HG03135 (cell line): ENCODE results near the gene LCAT.
"Not testable (repeated sequence)": the region's sequence is repeated elsewhere in the genome, so short reads cannot be mapped to it uniquely, and the experiment has no call there.

Experiments used
- ATAC-seq: cut with Tn5 transposase; IDR thresholded peaks from one replicate; pipeline ENCODE4 v1.9.1; 2021; ENCODE audit warnings: mild to moderate bottlenecking, moderate library complexity; ENCODE audit not compliant: unreplicated experiment

The LCAT gene

GRCh38 chr16:67933805-67934204 is 10.1 kb downstream of the LCAT start:
- ATAC-seq = no peak

DNA sequence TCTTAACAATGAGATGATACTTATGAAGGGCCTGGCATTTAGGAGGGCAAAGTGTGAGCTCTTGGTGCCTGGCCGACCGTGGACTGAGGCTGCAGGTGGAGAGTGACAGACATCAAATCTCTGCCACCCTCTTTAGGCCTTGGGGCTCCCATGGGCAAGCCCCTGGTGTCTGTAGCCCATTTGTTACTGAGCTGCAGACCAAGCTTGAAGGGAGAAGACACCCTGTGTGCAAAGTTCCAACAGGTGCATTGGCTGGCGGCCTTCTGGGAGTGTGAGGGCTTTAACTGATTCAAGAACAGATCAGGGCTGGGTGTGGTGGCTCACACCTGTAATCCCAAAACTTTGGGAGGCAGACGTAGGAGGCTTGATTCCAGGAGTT is 11.5 kb downstream of the LCAT start:
- no peak for ATAC-seq

DNA sequence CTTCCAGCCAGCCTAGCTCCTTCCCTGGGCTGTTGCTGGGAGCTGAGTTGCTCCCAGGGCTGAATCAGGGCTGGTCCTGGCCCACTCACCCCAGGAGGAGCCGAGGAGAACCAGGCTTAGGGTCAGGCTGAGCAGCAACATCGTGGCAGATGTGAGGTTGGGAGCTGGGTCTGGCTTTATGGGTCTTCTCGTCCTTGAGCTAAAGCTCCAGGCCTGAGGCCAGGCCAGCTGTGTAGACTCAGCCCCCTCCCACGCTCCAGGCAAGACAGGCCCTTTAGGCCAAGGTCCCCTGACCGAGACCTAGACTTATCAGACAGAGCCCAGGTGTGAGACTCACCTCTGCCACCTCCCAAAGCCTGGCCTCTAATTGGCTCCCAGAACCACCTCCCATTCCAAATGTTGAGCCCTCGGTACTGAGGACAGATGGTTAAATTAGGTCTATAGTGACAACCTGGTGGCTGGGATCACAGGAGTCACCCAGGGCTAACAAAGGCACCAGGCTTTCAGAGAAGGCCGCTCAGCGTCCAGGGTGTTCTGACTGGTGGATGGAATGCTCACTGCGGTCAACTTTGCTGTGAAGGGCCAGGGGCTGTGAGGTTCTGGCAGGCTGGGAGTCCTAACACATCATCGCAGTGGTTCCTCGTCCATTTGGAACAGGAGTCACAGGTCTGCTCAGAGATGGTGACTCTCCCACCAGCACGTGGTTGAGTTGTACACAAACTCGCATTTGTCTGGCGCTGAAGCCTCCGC is 12.0 kb downstream of the LCAT start, which contains the start of gene CTRL:
CTRL (minus strand) TSS at position 151 of the 750 bp plus-strand sequence; CDS start at position 141, 10 bp downstream.
- no peak for ATAC-seq

DNA sequence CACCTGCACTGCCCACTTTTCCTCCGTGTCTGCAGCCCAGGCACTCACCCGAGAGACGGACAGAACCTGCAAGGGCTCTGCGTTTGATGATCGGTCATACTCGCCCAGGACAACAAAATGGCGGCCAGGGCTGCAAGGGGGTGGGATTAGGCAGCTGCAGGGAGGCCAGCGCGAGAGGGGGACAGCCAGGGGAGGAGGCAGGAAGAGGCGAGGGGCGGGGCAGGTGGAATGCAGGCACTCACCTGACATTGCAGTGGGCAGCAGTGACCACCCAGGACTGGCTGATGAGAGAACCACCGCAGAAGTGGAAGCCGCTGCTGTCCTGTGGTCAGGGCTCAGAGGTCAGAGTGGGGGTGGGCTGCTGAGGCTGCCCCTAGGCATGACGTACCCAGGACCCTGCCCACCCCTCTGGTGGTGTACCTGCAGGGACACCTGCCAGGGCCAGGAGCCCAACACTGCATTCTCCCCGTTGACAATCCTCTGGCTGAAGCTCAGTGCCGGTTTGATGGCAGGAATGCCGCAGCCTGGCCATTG is 13.2 kb downstream of the LCAT start:
- ATAC-seq = no peak

- ATAC-seq = no peak
Measured at GRCh38 chr16:67930191-67930590, 13.7 kb downstream of the LCAT start.

- no peak for ATAC-seq
Measured at GRCh38 chr16:67928561-67929364, 15.2 kb downstream of the LCAT start.

DNA sequence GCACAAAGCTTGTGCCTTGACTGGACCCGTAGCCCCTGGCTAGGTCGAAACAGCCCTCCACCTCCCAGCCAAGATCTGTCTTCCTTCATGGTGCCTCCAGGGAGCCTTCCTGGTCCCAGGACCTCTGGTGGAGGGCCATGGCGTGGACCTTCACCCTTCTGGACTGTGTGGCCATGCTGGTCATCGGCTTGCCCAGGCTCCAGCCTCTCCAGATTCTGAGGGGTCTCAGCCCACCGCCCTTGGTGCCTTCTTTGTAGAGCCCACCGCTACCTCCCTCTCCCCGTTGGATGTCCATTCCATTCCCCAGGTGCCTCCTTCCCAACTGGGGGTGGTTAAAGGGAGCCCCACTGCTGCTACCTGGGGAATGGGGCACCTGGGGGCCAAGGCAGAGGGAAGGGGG is 15.8 kb downstream of the LCAT start:
- ATAC-seq = no peak

- ATAC-seq = no peak
Measured at GRCh38 chr16:67927131-67927941, 16.6 kb downstream of the LCAT start.

GRCh38 chr16:67926181-67926750 is 17.7 kb downstream of the LCAT start:
- no peak for ATAC-seq

GRCh38 chr16:67924140-67924906 is 19.6 kb downstream of the LCAT start:
- ATAC-seq = no peak

DNA sequence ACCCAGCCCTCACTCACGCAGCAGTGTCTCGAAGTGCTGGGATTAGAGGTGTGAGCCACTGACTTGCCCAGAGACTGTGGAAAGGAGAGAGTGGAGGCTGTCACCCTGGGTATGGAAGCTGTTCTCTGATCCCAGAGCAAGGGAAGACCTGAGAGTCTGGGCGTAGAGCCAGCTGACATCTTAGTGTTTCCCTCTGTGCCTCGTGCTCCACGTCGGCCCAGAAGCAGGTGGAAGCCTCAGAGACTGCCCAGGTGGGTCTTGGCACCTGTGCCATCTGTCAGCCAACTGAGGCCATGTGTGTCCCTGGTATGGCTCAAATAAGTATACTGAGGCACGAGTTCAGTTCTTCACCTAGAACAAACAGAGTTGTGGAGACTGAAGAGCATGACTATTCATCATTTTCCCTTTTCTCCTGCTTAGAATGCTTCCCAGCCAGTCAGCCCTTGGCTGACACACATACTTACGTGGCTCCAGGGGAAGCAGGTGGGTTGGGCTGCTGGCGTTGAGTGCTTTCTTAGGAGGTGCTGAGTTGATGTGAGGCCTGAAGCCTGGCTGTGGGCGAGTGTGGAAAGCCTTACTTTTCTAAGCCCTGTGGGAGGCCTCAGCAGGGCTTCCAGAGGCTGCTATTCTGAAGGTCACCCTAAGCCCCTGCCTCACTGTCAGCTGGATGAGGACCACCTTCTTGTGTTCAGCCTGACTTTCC is 20.4 kb downstream of the LCAT start:
- no peak for ATAC-seq

GRCh38 chr16:67922740-67923139 is 21.2 kb downstream of the LCAT start:
- no peak for ATAC-seq

GRCh38 chr16:67922221-67922620 is 21.7 kb downstream of the LCAT start:
- ATAC-seq = no peak

- no peak for ATAC-seq
Measured at GRCh38 chr16:67919622-67920221, 24.2 kb downstream of the LCAT start.

- ATAC-seq = no peak
Measured at GRCh38 chr16:67917852-67918236, 26.1 kb downstream of the LCAT start.

GRCh38 chr16:67917140-67917851 is 26.6 kb downstream of the LCAT start:
- ATAC-seq = no peak

DNA sequence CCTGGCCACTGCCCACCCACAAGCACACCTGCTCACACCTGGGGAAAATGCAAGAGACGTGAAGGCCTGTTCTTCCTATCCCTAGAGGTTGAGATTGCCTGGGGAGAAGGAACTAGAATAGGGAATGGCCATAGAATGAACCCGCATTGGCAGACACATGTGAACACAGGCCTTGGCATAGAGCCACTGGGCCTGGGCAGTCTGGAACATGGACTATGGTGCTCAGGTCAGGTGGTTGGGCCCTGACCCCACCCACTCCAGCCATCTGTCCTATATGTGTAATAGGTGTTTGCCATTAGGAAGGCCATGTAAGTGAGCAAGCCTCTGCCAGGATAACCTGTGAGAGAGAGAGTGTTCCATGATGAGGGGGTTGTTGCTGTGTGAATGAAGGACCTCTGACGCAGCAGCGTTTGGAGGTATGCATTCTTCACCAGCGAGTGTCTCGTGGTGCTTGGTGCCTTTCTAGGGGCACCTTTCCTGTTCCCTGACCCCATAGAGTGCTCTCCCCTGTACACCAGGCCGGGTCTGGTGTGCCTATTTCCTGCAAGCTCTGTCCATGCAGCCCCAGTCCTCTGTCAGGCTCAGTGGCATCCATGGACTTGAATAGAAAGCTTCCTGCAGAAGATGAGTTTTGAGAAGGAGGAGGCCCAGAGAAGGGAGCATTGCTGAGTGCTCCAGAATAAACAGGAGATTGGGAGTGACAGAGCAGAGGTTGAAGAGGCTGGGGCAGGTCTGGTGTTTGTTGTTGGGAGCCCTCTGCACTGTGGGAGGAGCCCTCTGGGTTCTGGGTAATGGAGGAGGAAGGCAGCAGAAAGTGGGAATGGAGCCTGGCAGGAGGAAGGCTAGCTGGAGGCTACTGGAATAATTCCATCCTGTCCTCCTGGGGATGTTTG is 27.8 kb downstream of the LCAT start:
- ATAC-seq = no peak

- ATAC-seq = not testable (repeated sequence)
Measured at GRCh38 chr16:67915496-67915769, 28.5 kb downstream of the LCAT start.
